Stimulated activated naive B cell treated with anti-CD40 and anti-IgM and Interleukin-4, amounts not matched to agents 10 μg/mL and 1 μg/mL and 100 μg/mL, for 72 hours (primary cell): Measurements from ENCODE around the gene CRAT.
A peak's percentile ranks its signal among the peaks of the same experiment; 100 is the strongest.

ENCODE experiments used
- ATAC-seq, 2 donors: fragments of 150-1000 bp; cut with Tn5 transposase; replicated peaks; 2 replicates each; pipeline ENCODE4 v1.10.0; 2021; ENCODE audit warnings: moderate library complexity in 1 of 2
- DNase-seq: peaks from one replicate; pipeline ENCODE4 v3.0.0; 2021
- H3K27ac Mint-ChIP-seq: one replicate; pipeline ENCODE4 v1.8.0; 2022; ENCODE audit warnings: mild to moderate bottlenecking, mixed read lengths
- H3K27me3 Mint-ChIP-seq, 2 donors: one replicate each; pipeline ENCODE4 v1.8.0; 2022; ENCODE audit warnings: mixed read lengths in 2 of 2
- H3K36me3 Mint-ChIP-seq, 2 donors: one replicate each; pipeline ENCODE4 v1.8.0; 2022; ENCODE audit warnings: mixed read lengths in 2 of 2, mild to moderate bottlenecking in 1 of 2
- H3K4me1 Mint-ChIP-seq, 2 donors: one replicate each; pipeline ENCODE4 v1.8.0; 2022; ENCODE audit warnings: mixed read lengths in 2 of 2, mild to moderate bottlenecking in 1 of 2
- H3K4me3 Mint-ChIP-seq, 2 donors: one replicate each; pipeline ENCODE4 v1.8.0; 2022; ENCODE audit warnings: mild to moderate bottlenecking in 2 of 2, mixed read lengths in 2 of 2, moderate library complexity in 1 of 2
- H3K9me3 Mint-ChIP-seq, 2 donors: one replicate each; pipeline ENCODE4 v1.8.0; 2022; ENCODE audit warnings: mixed read lengths in 2 of 2, mild to moderate bottlenecking in 1 of 2

CRAT gene

GRCh38 chr9:129142138-129142935 is 31.7 kb upstream of the CRAT start:
- H3K4me1 Mint-ChIP-seq, result peaks cover 49 to 60% of the 10 kb centered on the region in 2 donors
- H3K27me3 Mint-ChIP-seq, result no peaks in the 10 kb centered on the region
- no peak for ATAC-seq
- no peaks in the 10 kb centered on the region for H3K9me3 Mint-ChIP-seq
- peaks cover 32 to 33% of the 10 kb centered on the region in 2 donors for H3K36me3 Mint-ChIP-seq
- peak overlapping the region; percentile 99 for H3K27ac Mint-ChIP-seq
- peak overlapping the region; percentile 57 to 77 for H3K4me3 Mint-ChIP-seq
- no peak for DNase-seq

- ATAC-seq, result peak; percentile 13 to 23
- Mint-ChIP-seq H3K27ac (peak overlapping the region; percentile 99), H3K4me3 (peak overlapping the region; percentile 77 to 80), H3K4me1 (peaks cover 44 to 54% of the 10 kb centered on the region in 2 donors), H3K27me3 (no peaks in the 10 kb centered on the region), H3K9me3 (no peaks in the 10 kb centered on the region), H3K36me3 (peaks cover 31 to 33% of the 10 kb centered on the region in 2 donors)
- DNase-seq, result peak; percentile 35
These were observed 30.8 kb upstream of the CRAT start for GRCh38 chr9:129141066-129142041.

DNA sequence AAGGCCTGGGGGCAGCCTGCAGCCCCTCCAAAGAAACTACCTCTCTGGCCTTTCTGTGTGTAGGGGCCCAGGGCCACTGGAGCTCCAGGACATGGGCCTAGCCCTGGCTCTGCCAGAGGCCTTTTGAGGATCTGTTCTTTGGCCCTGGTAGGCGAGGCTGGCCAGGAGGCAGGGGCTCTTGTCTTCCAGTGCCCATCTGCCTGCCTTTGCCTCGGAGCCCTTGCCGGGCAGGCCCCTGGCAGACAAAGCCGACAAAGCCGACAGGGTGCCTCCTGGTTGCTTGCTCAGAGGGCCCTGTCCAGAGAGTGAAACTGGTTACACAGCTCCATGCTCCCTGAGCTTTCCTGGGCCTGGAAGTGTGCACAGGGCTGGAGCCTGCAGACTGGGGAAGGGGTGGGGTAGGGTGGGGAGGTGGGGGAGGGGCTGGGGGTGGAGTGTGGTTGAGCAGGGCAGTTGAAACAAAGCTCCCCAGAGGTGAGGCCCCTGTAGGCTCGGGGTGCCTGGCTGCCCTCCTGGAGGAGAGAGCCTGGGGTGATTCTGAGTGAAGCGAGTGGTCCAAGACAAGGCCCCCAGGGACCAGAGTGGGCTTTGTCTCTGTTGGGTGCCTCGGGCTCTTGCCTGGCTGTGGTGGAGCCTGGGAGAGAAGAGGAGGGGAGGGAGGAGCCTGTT is 29.9 kb upstream of the CRAT start:
- Mint-ChIP-seq H3K27me3 (no peaks in the 10 kb centered on the region), H3K27ac (peak overlapping the region; percentile 99), H3K9me3 (no peaks in the 10 kb centered on the region), H3K36me3 (peaks cover 32 to 34% of the 10 kb centered on the region in 2 donors), H3K4me3 (peak overlapping the region; percentile 77 to 80), H3K4me1 (peaks cover 41 to 54% of the 10 kb centered on the region in 2 donors)
- DNase-seq (no peak), ATAC-seq (peak; percentile 49 to 52)

DNA sequence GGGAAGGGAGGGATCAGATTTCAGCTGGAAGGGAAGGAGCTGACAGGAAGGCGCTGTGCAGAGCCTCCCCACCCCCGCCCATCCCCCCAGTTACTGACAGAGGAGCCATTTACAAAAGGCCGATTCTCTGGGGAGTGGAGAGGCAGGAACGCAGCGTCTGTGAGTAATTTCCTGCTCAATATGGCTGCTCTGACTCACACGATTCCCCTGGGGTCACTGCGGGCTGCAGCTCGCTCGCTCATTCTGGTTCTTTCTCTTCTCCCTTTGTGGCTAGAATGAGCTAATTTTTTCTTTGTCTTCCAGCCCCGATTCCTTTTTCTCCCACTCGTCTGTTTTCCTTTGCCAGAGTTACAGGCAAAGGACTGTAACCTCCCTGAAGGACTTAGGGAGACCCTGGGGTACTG is 29.4 kb upstream of the CRAT start:
- Mint-ChIP-seq H3K4me3 (peak overlapping the region; percentile 77 to 80), H3K27ac (peak overlapping the region; percentile 99), H3K36me3 (peaks cover 33 to 37% of the 10 kb centered on the region in 2 donors), H3K27me3 (no peaks in the 10 kb centered on the region), H3K9me3 (no peaks in the 10 kb centered on the region), H3K4me1 (peaks cover 41 to 54% of the 10 kb centered on the region in 2 donors)
- DNase-seq (peak; percentile 90), ATAC-seq (peak; percentile 85 to 86)

DNA sequence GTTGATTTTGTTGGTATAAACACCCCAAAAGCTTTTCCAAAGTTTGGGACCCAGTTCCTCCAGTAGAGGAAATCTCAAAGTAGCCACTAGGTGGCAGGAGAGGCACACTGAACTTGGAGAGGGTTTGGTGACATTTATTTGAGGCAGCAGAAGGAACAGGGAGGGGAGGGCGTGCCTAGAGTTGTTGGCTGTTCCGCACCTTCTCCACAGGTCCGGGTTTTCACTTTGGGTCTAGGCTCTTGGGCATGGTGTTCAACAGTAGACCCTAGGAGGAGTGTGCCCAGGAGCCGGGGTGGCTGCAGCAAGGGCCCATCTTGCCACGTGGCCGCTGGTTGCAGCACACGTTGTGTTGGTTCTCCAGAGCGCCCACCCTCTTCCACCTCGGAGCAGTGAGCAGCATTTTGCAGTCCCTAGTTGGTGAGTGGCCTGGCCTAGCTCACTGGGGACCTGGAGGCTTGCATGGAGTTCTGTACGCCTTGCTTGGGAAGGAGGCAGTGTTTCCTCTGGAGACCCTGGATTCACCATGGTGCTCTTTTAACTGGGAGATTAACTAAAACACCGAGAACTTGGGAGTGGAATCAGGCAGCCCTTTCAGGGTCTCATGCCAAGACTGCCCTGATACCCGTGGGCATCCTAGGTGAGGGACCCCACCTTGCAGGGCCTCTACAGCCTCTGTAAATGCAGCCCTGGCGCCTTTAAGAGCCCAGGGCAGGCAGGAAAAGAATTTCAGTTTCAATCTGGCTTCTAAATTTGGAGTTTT is 28.8 kb upstream of the CRAT start:
- H3K4me1 Mint-ChIP-seq, result peaks cover 41 to 54% of the 10 kb centered on the region in 2 donors
- H3K36me3 Mint-ChIP-seq, result peaks cover 38 to 41% of the 10 kb centered on the region in 2 donors

DNA sequence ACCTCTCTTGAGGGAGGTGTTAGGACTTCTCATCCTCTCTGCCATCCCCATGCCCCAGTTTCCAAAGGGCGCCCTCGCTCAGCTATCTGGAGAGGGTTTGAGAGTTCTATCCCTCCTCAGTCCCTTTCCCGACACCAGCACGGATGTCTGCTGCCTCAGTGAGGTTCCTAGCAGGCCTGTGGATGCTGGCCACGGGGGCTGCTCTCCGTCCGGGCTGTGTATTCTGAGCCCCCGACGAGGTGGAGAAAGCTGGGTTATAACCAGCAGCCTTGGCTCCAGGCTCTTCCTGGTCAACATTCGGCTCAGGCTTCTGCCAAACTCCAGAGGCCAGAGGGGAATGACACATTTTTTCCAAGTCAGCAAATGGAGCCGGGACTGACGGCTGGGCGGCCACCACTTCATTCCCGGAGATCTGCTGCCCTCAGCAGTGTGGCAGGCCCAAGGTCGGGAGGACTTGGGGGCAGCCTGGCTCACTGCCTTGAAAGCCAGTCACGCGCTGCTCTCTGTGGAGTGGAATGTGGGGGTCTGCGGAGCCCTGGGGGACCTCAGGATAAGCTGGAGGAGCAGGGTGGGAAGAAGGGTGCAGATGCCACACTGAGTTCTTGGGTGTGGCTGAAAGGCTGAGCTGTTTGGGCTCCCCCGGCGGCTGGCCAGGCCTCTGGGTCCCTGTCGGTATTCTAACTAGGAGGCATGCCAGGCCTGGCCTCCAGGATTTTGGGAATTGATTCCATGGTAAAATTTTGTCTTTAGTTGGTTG is 28.1 kb upstream of the CRAT start:
- Mint-ChIP-seq H3K27me3 (no peaks in the 10 kb centered on the region), H3K9me3 (no peaks in the 10 kb centered on the region), H3K36me3 (peaks cover 35 to 40% of the 10 kb centered on the region in 2 donors), H3K4me1 (peaks cover 37 to 48% of the 10 kb centered on the region in 2 donors), H3K4me3 (peak overlapping the region; percentile 77 to 80), H3K27ac (peak overlapping the region; percentile 99)
- ATAC-seq, result no peak
- DNase-seq, result no peak

More for the DNA sequence above, 28.8 kb upstream of the CRAT start:
- Mint-ChIP-seq H3K27me3 (no peaks in the 10 kb centered on the region), H3K9me3 (no peaks in the 10 kb centered on the region), H3K4me3 (peak overlapping the region; percentile 77 to 80), H3K27ac (peak overlapping the region; percentile 99)
- peak; percentile 57 to 64 for ATAC-seq
- DNase-seq, result peak; percentile 64

DNA sequence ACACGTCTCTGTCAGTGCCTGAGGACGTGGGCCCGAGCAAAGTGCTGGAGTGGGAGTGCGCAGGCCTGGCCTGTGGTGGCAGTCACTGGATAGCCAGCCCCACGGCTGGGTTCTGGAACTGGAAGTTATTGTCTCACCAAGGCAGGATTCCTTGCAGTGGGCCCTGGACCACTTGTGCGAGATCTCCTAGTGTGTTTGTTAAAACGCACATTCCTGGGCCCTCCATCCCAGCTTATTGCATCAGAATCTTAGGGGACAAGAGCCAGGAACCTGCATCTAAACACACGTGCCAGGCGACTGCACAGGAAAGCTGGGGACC is 27.5 kb upstream of the CRAT start:
- Mint-ChIP-seq H3K4me3 (no peak overlapping the region), H3K9me3 (no peaks in the 10 kb centered on the region), H3K27ac (no peak overlapping the region), H3K4me1 (peaks cover 35 to 43% of the 10 kb centered on the region in 2 donors), H3K36me3 (peaks cover 35 to 39% of the 10 kb centered on the region in 2 donors), H3K27me3 (no peaks in the 10 kb centered on the region)
- DNase-seq (no peak), ATAC-seq (no peak)

GRCh38 chr9:129137292-129138143 is 26.9 kb upstream of the CRAT start:
- Mint-ChIP-seq H3K27ac (peak overlapping the region; percentile 52), H3K4me3 (no peak overlapping the region), H3K27me3 (no peaks in the 10 kb centered on the region), H3K36me3 (peaks cover 35 to 37% of the 10 kb centered on the region in 2 donors), H3K9me3 (no peaks in the 10 kb centered on the region), H3K4me1 (peaks cover 31 to 37% of the 10 kb centered on the region in 2 donors)
- DNase-seq, result no peak
- ATAC-seq, result no peak

DNA sequence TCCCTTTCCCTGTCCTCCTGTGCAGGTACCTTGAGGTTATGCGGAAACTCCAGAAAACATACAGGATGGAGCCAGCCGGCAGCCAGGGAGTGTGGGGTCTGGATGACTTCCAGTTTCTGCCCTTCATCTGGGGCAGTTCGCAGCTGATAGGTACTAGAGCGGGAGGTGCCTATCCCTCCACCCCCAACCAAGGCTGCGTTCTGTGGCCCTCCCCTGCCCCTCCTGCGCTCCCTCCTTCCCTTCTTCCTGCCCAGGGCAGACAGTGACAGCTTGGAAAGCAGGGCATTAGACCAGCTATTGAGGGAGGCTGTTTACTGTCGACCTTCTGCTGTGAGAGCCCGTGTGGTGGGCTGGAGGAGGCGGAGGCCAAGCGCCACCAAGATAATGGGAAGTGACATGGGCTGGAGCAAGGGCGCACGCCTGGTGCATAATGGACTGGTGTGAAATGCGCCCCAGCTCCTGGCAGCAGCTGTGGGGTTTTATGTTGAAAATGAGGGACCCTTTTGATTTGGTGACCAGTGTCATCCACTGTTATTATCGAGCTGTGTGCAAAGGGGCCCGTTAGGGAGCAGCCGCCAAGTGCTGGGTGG is 25.9 kb upstream of the CRAT start:
- H3K9me3 Mint-ChIP-seq, result no peaks in the 10 kb centered on the region
- H3K27me3 Mint-ChIP-seq, result no peaks in the 10 kb centered on the region

GRCh38 chr9:129135476-129135875 is 24.9 kb upstream of the CRAT start:
- peaks cover 21 to 24% of the 10 kb centered on the region in 2 donors for H3K4me1 Mint-ChIP-seq
- H3K36me3 Mint-ChIP-seq, result peaks cover 35 to 52% of the 10 kb centered on the region in 2 donors
- no peaks in the 10 kb centered on the region for H3K9me3 Mint-ChIP-seq
- ATAC-seq, result no peak
- no peak for DNase-seq
- H3K27me3 Mint-ChIP-seq, result no peaks in the 10 kb centered on the region
- no peak overlapping the region for H3K27ac Mint-ChIP-seq
- H3K4me3 Mint-ChIP-seq, result no peak overlapping the region

More for the DNA sequence above, 25.9 kb upstream of the CRAT start:
- H3K36me3 Mint-ChIP-seq, result peaks cover 34 to 41% of the 10 kb centered on the region in 2 donors
- no peak overlapping the region for H3K4me3 Mint-ChIP-seq
- no peak overlapping the region for H3K27ac Mint-ChIP-seq
- no peak for ATAC-seq
- DNase-seq, result no peak
- H3K4me1 Mint-ChIP-seq, result peaks cover 27 to 32% of the 10 kb centered on the region in 2 donors

DNA sequence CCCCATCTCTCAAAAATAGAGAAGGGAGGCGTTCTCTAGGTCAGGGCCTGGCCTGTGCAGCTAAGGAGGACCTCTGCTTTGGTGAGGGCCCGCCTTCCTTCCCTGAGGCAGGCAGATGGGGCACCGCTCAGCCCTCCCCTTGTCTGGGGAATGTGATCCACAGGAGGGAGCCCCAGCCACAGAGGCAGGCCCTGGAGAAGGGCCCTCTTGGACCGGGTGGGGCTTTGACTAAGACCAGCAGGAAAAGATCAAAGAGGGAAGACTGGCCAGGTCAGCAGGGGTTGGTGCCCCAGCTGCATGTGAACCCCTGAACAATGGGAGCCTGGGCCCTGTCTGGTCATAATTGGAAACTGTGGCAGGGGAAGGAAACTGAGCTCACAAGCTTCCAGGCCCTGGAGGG is 22.5 kb upstream of the CRAT start:
- Mint-ChIP-seq H3K9me3 (no peaks in the 10 kb centered on the region), H3K4me1 (peaks cover 6 to 8% of the 10 kb centered on the region in 2 donors), H3K4me3 (no peak overlapping the region), H3K27ac (no peak overlapping the region), H3K36me3 (peaks cover 43 to 63% of the 10 kb centered on the region in 2 donors), H3K27me3 (no peaks in the 10 kb centered on the region)
- no peak for DNase-seq
- no peak for ATAC-seq
